HS-27A (cell line): Measurements from ENCODE around the gene CLSTN2.

Experiments
- DNase-seq: peaks from one replicate; pipeline ENCODE4 v3.0.0-alpha.2; 2012; ENCODE audit warnings: low read depth, missing footprints

Gene CLSTN2

GRCh38 chr3:140343211-140344081 lies 408.5 kb downstream of the CLSTN2 start:
- no peak for DNase-seq

- no peak for DNase-seq
Measured at GRCh38 chr3:140344082-140344454, 409.1 kb downstream of the CLSTN2 start.

GRCh38 chr3:140344601-140345205 lies 409.7 kb downstream of the CLSTN2 start:
- DNase-seq = no peak

- DNase-seq = no peak
Measured at GRCh38 chr3:140347151-140347550, 412.2 kb downstream of the CLSTN2 start.

- DNase-seq = no peak
Measured at GRCh38 chr3:140349938-140350337, 415.0 kb downstream of the CLSTN2 start.

GRCh38 chr3:140351466-140351865 lies 416.5 kb downstream of the CLSTN2 start:
- no peak for DNase-seq

- no peak for DNase-seq
Measured at GRCh38 chr3:140355481-140355880, 420.5 kb downstream of the CLSTN2 start.

- DNase-seq = no peak
Measured at GRCh38 chr3:140358686-140359085, 423.7 kb downstream of the CLSTN2 start.

GRCh38 chr3:140359233-140359995 lies 424.4 kb downstream of the CLSTN2 start:
- DNase-seq = no peak

GRCh38 chr3:140360332-140360731 lies 425.3 kb downstream of the CLSTN2 start:
- DNase-seq = no peak

GRCh38 chr3:140363801-140364200 lies 428.8 kb downstream of the CLSTN2 start:
- DNase-seq = no peak

GRCh38 chr3:140365872-140366697 lies 431.1 kb downstream of the CLSTN2 start:
- DNase-seq = no peak

- no peak for DNase-seq
Measured at GRCh38 chr3:140368223-140368811, 433.3 kb downstream of the CLSTN2 start.

GRCh38 chr3:140370686-140371085 lies 435.7 kb downstream of the CLSTN2 start:
- DNase-seq = no peak

- no peak for DNase-seq
Measured at GRCh38 chr3:140373234-140373633, 438.2 kb downstream of the CLSTN2 start.

GRCh38 chr3:140375002-140375401 lies 440.0 kb downstream of the CLSTN2 start:
- DNase-seq = no peak

- DNase-seq = no peak
Measured at GRCh38 chr3:140376136-140376889, 441.3 kb downstream of the CLSTN2 start.

GRCh38 chr3:140377644-140378043 lies 442.7 kb downstream of the CLSTN2 start:
- no peak for DNase-seq

- DNase-seq = no peak
Measured at GRCh38 chr3:140378571-140379340, 443.8 kb downstream of the CLSTN2 start.
